GM21825 (cell line): ENCODE results near the gene PDX1.

Source experiments
- ATAC-seq: cut with Tn5 transposase; IDR thresholded peaks from one replicate; pipeline ENCODE4 v1.9.1; 2021; ENCODE audit warnings: mild to moderate bottlenecking, moderate library complexity; ENCODE audit not compliant: unreplicated experiment

PDX1 gene

DNA sequence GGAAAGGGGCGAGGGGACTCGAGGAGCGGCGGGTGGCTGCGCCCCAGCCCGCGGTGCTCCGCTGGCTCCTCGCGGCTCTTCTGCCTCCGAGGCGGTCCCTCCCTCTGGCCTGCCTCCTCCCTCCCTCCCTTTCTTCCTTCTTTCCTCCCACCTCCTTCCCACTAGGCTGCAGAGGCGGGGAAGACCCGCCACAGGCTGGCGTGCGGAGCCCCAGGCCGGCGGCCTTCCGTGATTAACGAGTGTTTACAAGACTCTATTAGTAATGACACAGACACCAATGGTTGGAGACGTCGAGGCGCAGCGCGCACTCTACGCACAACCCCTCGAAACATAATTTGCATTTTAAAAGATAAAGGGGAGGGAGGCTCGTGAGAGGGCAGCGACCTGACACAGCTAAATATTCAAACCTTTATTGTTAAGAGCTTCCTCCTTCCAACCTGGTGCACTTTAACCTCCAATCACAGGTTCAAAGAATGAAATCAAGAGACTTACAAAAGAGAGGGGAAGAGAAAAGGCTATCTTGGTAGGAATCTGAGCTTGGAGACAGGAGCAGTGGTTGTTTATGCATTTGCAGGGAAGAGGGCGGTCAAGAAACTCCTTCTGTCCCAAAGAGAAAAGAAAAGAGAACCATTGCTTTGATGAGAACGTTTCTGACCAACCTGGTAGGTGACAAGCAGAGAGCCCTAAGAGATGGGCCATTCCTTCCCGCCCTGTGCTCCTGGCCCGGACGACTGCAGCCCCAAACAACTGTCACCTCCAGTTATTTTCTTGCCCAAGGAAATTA, 49.5 kb downstream of the PDX1 start, which contains the start of gene CDX2:
CDX2 (minus strand) TSS at position 234 of the 784 bp plus-strand sequence. CDS start 309 bp downstream, outside the sequence.
- ATAC-seq = no peak

DNA sequence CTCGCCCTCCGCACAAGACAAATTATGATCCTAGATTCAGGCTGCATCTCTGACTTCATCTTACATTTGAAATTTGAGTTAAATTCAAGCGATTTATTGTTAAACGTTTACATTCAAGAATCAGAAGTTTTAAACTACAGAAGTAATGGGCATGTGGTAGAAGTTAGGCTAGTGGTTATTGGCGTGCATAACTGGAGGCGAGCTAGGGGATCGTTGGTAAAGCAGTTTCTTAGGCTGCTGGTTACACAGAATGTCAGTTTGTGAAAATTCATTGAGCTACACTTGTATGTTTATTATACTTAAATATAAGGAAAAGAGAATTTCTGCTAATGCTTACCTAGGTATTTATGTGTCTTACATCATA, 50.0 kb downstream of the PDX1 start:
- ATAC-seq = no peak

DNA sequence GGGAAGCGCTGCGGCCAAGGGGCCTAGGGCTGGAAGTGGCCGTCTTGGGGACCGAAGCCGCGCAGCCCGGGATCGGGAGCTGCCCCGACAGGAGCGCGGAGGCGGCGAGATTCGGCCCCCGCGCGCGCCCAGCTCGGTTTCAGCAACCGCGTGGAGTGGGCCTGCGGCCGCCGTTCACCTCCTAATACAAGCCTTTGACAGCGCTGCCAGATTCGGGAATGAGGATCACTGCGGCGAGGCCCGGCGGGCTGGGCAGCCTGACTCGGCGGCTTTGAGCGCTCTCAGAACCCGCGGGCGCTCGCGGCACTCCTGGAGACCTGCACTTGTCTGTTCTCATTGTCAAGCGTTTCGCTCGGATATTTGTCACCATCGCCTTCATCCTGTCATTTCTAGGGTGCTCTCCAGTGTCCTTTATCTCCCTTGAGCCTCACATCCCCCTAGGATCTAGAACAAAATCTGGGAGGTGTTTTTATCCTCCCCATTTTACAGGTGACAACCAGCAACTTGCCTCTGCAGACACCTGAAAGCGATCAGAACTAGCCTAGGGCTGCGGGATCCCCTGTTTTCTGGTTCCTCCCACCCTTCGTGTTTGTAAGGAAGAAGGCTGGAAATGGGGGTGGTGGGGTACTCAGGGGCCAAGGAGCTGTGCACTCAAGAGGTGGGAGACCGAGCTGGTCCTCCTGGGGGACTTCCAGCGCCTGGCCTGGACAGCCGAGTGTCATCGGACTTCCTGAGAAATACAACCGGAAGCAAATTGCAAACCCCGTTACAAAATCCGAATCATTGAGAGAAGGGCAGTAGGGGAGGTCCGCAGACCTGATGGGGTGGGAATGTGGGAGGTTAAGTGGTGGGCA, 50.8 kb downstream of the PDX1 start:
- ATAC-seq = no peak

DNA sequence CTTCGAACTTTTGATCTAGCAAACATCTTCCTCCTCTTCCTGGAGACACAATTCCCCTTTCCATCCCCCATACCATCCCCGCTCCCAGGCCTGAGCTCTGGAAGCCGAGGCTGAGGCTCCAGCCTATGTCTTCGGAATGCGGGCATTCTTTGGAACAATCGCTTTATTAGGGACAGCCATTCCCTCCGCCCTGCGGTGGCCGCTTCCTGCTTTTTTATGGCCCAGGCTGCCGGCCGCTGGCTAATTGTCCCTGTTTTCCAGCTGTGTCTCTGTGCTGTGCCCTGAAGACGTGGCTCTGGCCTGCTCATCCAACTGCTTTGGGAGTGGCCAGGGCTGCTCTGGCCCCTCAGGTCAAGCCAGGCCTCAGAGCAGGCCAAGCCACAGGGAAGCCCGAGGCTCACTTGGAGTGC, 51.4 kb downstream of the PDX1 start:
- ATAC-seq = no peak

DNA sequence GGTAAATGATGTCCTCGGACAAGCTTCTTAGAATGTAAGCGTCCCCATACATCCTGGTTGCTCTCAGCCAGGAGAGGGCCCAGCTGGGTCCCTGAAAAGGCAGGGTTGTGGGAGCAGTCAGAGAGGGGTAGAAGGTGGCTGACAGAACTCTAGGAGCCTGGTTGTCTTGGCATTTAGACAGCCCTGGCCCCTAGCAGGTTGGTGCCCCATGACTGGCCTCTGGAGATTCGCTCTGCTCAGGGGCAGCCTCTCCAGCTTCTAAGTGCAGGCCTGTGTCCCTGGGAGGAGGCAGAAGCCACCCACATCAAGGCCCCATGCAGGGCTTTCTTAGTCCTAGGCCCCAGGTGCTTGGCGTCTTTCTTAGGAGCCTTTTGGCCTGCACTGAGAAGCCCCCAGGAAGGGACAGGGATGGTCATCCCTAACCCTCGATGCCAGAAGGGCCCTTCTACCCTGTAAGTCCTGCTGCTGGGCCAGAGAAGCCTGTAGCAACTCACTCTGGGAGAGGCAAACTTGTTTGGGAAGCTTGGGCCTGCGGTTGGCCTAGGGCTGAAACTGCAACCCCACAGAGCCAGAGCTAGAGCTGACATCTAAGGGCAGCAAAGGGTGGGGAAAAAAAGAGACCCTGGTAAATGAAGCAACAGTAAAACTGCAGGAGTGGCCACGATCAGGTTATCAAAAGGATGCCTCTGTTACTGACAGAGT, 52.1 kb downstream of the PDX1 start:
- no peak for ATAC-seq

DNA sequence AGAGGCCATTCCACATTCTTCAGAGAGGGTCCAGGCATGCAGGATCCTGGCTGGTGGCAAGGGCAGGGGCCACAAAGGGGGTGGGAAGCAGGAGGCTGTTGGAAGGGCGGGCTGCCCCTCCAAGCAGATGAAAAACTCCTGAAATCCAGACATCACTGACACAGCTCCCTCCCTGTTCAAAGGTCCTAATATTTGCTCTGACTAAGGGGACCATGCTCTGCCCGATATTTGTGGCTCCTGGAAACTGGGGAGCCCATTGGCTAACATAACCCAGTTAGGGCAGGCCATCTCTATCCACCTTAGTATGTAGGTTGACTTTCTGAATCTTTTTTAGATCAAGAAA, 52.6 kb downstream of the PDX1 start:
- no peak for ATAC-seq

DNA sequence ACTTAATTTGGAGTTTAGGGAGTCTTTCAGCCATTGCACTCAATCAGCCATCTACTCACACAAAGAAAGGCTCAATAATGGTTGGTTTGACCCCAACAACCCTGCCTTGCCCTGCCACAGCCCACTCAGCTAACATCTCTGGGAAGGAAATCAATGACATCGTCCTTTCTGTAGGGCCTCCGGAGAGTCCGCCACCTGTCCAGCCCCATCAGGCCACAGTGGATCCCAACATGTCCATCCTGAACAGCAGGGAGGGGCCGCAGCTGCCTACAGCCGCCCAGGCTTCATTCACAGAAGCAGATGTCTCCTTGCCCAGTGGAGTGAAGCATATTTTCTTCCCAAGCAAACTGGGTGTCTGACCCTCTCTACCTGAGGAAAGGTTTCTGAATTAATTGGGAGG, 53.5 kb downstream of the PDX1 start:
- no peak for ATAC-seq

DNA sequence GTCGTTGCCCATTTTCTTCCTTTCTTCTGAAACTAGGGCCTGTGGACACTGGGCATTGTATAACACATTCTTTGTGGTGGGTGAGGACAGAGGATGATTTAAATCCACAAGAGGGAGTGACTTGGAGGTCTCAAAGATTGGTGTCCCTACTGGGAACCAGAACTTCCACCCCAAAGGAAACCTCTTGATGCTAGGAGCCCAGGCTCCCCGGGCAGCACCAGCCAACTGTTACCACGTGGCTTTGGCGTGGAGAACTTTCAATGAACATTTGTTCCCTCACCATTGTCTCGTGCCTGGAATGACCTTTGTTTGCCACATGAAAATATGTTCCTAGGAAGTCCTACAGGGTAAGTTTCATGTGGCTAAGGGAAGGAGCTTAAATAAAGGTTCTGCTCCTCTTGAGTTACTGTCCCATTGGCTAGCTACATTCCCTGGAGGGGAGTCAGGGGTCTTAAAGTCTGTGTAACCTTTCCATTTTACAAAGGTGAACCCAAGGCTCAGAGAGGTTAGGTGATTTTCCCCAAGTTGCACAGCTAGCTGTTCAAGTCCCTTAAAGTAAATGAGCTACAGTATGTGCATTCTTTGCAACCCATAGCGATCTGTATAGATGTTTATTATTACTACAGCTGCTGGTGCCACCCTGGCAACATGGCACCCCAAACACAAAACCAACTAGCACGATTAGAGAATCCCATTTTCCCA, 54.3 kb downstream of the PDX1 start:
- ATAC-seq = no peak
